H1 (cell line): ENCODE data around the gene PCNA. TPM values are rescaled to one million over a fixed set of nuclear protein-coding genes. Genes with fewer than 3 reads are reported as not detected.

Experiments
- ATF2 ChIP-seq: IDR thresholded peaks from 2 replicates; pipeline ENCODE4 v1.6.1; 2012; ENCODE audit warnings: low read length, inconsistent platforms
- BACH1 ChIP-seq: IDR thresholded peaks from 2 replicates; pipeline ENCODE4 v1.6.1; 2012; ENCODE audit warnings: low read length, improper control_type of control experiment
- GTF2F1 ChIP-seq: IDR thresholded peaks from 2 replicates; pipeline ENCODE4 v1.6.1; 2012; ENCODE audit warnings: low read depth, low read length, improper control_type of control experiment, borderline replicate concordance
- SIRT6 ChIP-seq: IDR thresholded peaks from one replicate; pipeline ENCODE4 v1.7.1; 2012; ENCODE audit warnings: low read length, inconsistent platforms
- TCF12 ChIP-seq: IDR thresholded peaks from 2 replicates; pipeline ENCODE4 v1.6.1; 2011; ENCODE audit warnings: low read depth, mild to moderate bottlenecking, low read length
- polyA plus RNA-seq, 7 experiments: library from polyadenylated mRNA; depleted of rRNA in 3 of 7; stranded (reverse) in 5 of 7; unstranded in 2 of 7; fragments of >200 nt in 5 of 7; fragments of 200-250 nt in 2 of 7; gene quantifications; 1 replicate in 5 of 7; 2 replicates in 1 of 7; 4 replicates in 1 of 7; pipeline versions ENCODE4 v1.2.1 to v1.2.3, GENCODE V29; 2011 to 2013; ENCODE audit warnings: missing spikeins in 2 of 7, mixed read lengths in 2 of 7
- total RNA-seq: library from RNA; stranded (reverse); fragmentation: NEBNext Ultra II Directional; extraction: Animal tissue kit (Norgen Biotek cat#: 25700); gene quantifications from 2 replicates; pipeline ENCODE4 v1.2.1, GENCODE V29; 2021

The PCNA gene
- total and polyA plus RNA-seq, 2 of the 8 experiments (the other 6 are each of a cell fraction or from before 2014, with no cell fraction given): 290 to 737 TPM

GRCh38 chr20:5128886-5129285 lies 9.1 kb upstream of the PCNA start (continued):
- TF ChIP-seq ATF2: no peak
- TF ChIP-seq SIRT6: no peak
- TF ChIP-seq GTF2F1: no peak
- no peak for TF ChIP-seq BACH1
- no peak for TF ChIP-seq TCF12
